GM21528 (cell line): ENCODE data around the gene JMJD7.

Experiments
- ATAC-seq: cut with Tn5 transposase; IDR thresholded peaks from one replicate; pipeline ENCODE4 v1.9.1; 2021; ENCODE audit warnings: mild to moderate bottlenecking, moderate library complexity; ENCODE audit not compliant: unreplicated experiment, low FRiP score

Gene JMJD7

DNA sequence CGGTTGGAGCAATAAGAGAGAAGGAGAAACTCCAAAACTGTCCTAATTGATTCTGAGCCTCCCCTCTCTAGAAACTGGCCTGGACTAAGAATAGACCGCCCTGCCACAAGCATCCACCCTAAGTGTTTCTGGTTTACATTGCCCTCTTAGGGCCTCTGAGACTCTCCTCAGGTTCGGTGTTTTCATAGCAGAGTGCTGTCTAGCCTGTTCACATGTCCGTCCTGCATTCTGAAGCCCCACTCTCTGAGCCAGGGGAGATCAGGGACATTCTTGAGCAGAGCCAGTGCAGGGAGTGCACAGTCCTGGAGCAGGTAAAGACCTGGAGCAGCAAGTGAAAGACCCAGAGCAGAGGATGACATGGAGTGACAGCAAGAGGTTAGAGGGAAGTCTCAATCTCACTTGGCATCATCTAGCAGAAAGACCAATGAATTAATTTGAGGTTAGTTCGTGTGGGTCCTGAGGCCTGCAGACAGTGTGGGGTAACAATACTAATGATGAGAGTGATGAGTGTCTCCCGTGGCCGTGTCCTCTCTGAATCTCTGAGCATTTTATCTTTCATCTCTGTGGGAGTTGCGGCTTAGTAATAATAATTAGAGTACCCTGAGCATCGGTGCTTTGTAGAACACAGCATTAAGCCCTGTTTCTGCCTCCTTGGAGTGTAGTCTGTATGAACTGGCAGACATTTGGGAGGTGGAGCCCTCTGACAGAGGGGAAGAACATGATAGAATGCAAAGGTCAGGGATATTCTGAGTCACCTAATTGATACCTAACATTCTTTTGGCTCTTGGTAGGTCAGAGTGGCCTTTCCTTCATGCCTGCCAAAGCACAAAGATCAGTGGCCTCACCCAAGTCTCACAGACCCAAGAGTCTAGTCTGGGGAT lies 29.0 kb upstream of the JMJD7 start:
- ATAC-seq = no peak

DNA sequence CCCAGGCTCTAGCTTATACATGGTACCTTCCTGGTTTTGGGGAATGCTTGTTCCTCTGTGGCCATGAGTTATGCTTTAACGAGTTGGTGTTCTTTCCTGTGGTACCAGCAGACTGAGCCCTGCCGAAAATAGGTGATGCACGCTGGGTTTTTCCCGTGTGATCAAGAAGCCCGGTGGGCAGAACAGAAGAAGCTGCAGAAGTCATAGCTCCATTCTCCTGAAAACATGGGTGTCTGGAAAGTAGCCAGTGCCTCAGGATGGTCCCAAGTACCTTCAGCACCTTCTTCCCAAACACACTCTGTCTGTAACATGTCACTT lies 28.4 kb upstream of the JMJD7 start:
- no peak for ATAC-seq

DNA sequence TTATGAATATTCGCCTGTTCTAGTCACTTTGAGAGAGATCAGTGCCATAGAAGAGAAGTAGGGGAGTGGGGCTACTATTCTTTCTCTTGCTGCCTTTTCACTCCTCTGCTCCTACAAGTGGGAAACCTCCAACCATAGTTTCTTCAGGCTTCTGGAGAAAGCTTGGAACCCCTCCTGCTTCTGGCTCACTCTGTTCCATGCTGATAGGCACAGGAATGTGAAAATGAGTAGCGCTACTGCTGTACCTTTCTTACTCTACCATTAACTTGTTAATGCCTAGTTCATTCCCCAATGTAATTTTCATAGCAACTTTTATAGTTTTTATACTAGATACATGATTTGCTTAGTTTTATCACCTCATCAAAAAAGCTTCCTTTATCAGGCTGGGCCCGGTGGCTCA lies 26.7 kb upstream of the JMJD7 start:
- ATAC-seq = no peak

GRCh38 chr15:41801850-41802455 lies 25.9 kb upstream of the JMJD7 start:
- ATAC-seq = no peak

DNA sequence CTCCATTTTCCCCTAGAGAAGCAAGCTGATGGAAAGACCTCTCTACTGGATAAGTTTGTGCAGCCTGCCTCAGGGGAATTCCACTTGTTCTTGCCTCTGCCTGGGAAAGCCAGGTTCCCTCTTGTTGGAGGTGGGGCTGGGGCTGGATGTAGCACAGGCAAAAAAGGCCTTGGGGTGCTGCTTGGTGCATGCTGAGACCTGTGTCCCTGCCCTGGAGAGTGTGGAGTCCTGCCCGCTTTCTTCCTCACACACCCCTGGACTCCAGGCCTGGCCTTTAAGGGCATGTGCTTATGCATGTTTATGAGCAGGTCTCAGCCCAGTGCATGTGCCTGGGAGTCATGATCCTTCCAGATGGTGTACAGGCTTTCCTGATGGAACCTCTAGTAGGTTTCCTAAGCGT lies 23.5 kb upstream of the JMJD7 start:
- ATAC-seq = no peak

DNA sequence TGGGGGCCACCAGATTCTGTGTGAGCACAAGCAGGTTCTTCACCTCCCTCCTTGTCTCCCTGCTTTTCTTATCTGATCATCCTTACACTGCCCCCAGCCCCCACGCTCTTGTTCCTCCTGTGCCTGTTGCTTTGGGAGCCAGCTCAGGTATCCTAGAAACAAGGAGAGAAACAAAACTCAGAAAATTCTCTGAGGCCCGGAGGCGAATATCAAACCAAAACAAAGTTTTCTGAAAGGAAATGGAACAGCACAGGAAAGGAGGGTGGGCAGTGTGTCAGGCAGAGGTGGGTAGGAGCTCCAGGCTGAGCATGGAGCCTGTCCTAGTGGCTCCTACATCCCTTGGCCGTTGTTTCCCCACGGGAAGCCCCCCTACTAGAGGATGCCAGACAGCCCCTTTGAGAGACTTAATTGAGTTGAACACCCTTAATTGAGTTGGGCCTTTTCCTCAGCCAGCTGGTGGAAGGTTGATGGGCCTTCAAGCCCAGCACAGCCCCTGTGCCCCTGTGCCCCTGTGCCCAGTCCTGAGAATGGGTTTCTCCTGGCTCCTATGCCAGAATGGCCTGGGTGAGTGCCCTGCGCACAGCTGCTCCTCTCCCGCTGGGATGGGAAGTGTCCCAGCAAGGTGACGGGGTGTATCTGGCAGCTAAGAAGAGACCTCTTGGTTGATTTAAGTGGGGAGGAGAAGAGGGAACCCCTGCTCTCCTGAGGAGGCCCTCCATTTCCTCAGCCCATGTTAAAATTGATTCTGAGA lies 22.8 kb upstream of the JMJD7 start:
- no peak for ATAC-seq

- ATAC-seq = no peak
Observed at GRCh38 chr15:41805711-41806110, 22.2 kb upstream of the JMJD7 start.

- ATAC-seq = no peak
Observed at GRCh38 chr15:41806291-41807181, 21.4 kb upstream of the JMJD7 start.

DNA sequence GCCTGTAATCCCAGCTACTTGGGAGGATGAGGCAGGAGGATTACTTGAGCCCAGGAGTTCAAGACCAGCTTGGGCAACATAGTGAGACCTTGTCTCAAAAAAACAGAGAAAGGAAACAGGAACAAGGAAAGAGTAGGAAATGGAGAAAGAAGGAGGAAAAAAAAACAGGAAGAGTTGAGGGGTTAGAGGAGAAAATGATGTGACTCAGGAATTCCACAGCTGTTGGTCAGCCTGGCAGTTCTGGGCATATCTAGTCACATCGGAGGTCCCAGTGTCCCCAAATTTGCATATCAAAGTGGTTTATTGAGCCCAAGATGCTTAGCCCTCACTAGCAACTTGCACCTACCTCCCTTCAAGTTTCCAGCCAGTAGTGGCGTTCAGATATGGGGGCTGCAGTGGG lies 18.8 kb upstream of the JMJD7 start:
- ATAC-seq = no peak

DNA sequence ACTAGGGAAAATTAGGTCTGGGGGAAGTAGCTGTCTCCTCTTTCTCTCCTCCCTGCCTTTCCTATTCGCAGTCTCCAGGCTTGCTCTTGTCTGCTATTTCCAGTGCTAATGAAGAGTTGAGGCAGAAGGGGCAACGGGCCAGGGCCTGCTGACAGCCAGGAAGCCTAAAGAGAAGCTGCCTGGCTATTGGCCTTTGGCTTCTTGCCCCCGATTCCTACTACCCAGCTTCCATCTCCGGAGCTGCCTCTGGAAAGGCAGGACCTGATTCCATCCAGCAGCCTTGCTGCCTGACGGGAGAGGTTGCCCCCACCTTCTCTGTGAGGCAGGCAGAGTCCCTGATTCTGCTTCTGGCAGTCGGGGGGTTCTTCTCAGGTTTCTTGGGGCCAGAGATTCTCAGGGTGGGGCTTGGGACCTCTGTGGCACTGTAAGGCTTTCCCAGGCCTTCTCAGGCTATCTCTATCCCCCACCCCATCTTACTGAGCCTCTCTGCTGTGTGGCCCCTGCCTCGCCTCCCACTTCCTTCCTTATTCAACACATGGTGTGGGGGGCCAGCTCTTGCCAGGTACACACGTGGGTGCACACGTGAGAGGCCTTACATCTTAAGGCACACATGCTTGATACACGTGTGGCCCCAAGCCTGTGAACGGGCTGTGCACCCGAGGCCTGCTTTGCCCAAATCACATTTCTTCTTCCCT lies 18.2 kb upstream of the JMJD7 start:
- ATAC-seq = no peak

DNA sequence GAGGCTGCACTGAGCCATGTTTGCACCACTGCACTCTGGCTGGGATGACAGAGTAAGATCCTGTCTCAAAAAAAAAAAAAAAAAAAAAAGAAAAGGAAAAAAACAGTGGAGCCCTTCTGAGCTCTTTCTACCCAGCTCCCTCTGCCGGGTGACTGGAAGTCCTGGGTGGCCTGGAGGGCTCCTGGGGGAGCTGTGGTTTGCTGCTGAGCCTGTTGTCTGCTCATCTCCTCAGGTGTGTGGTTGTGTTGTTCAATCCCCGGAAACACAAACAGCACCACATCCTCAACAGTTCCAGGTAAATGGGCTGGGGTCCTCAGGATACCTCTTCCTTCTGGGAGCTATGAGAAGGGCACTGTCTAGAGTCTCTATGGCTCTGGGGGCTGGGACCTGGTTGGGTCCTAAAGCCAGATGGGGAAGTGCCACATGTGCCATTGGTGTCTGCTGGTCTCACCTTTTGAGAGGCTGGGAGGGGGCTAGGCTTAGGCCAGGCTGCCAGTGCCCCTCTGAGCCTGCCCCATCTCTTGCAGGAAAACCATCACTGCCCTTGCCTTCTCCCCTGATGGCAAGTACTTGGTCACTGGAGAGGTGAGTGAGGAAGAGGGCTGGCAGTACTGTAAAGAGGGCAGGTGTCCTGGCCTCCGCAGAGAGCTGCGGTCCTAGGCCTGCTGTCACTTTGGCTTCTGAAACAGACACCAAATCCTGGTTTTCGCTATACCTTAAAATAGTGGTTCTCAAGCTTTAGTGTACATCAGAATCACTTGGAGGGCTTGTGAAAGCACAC lies 17.1 kb upstream of the JMJD7 start:
- no peak for ATAC-seq

GRCh38 chr15:41811432-41812195 lies 16.3 kb upstream of the JMJD7 start:
- no peak for ATAC-seq

- no peak for ATAC-seq
Observed at GRCh38 chr15:41812820-41813375, 15.0 kb upstream of the JMJD7 start.

- no peak for ATAC-seq
Observed at GRCh38 chr15:41813426-41813825, 14.5 kb upstream of the JMJD7 start.

DNA sequence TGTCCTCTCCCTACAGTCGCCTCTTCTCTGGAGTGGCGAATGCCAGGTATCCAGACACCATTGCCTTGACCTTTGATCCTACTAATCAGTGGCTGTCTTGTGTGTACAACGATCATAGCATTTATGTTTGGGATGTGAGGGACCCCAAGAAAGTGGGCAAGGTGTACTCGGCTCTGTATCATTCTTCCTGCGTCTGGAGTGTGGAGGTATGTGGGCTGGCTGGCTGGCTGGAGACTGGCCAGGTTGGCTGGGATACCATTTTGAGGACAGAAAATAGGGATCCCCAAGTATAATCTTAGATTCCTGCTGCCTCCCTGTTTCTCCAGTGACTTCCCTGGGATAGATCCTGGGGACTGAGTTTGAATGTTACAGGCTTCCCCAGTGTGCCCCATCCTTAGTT lies 13.4 kb upstream of the JMJD7 start:
- no peak for ATAC-seq

DNA sequence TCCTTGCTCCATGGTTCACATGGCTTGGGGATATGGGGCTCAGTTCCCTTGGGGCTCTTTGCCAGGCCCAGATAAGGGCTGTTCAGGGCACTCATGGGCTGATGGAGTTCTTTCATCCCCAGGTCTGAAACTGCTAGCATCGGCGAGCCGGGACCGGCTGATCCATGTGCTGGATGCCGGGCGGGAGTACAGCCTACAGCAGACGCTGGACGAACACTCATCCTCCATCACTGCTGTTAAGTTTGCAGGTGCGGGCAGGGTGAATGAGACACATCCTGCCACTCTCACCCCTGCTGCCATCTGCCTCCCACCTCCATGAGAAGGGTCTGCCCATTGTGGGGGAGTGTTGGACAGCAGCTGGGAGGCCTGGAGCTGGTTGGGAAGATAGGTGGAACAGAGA lies 11.1 kb upstream of the JMJD7 start:
- ATAC-seq = no peak

- no peak for ATAC-seq
Observed at GRCh38 chr15:41817327-41817726, 10.6 kb upstream of the JMJD7 start.

DNA sequence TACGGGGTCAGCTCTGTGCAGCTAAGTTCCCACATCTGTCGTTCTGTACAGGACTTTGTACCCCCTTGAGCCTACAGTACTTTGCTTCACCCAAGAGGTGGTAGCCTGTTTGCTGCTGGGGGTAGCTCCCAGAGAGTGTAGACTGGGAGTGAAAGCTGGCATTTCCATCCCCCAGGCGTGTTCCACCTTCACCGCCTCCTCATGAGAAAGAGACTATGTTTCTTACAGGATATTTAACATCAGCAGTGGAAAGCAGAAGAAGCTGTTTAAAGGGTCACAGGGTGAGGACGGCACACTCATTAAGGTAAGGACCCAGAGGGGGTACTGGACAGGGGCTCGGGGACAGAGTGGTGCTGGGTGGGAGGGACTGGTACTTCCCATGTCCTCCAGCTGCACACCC lies 10.1 kb upstream of the JMJD7 start:
- no peak for ATAC-seq
